Naive thymus-derived CD4-positive, alpha-beta T cell (primary cell): ENCODE results near the gene AMIGO3. TPM values are rescaled to one million over a fixed set of nuclear protein-coding genes. Genes with fewer than 3 reads are reported as not detected.
A peak's percentile ranks its signal among the peaks of the same experiment; 100 is the strongest.
"Not testable (repeated sequence)": the region's sequence is repeated elsewhere in the genome, so short reads cannot be mapped to it uniquely, and the experiment has no call there.

ENCODE experiments used
- ATAC-seq: fragments of 150-1000 bp; cut with Tn5 transposase; 2 replicates; pipeline ENCODE4 v1.10.0; 2021; ENCODE audit warnings: mild to moderate bottlenecking, moderate library complexity
- CTCF ChIA-PET: fragments of 350-600 bp; sonication (Branson Sonifier 250); formaldehyde crosslinking; loops from one replicate; lab custom pipeline; 2021; ENCODE audit warnings: antibody characterized with exemption; lab: Charles Lee
- POLR2A ChIA-PET: fragments of 350-600 bp; sonication (Branson Sonifier 250); formaldehyde crosslinking; loops from one replicate; lab custom pipeline; 2021; ENCODE audit warnings: antibody characterized with exemption, inconsistent platforms; lab: Charles Lee
- DNase-seq, 9 donors: peaks; one replicate each; pipeline versions ENCODE4 v3.0.0 to v3.0.0-alpha.2; 2020 to 2022; ENCODE audit warnings: mixed read lengths in 1 of 9
- H3K27ac ChIP-seq: one replicate; pipeline ENCODE4 v1.7.0; 2013; ENCODE audit warnings: mild to moderate bottlenecking, low read depth, low read length, moderate library complexity
- H3K27me3 ChIP-seq, 2 donors: one replicate each; pipeline ENCODE4 v1.7.0; 2013; ENCODE audit warnings: low read length in 2 of 2, mild to moderate bottlenecking in 2 of 2, moderate library complexity in 2 of 2; ENCODE audit not compliant: control insufficient read depth in 2 of 2, insufficient read depth in 2 of 2
- H3K36me3 ChIP-seq, 3 experiments: 1 replicate in 2 of 3; 2 replicates in 1 of 3; pipeline ENCODE4 v1.7.0; 2013; ENCODE audit warnings: low read length in 3 of 3, mild to moderate bottlenecking in 3 of 3, moderate library complexity in 1 of 3; ENCODE audit not compliant: insufficient read depth in 3 of 3, control insufficient read depth in 2 of 3
- H3K4me1 ChIP-seq, 2 donors: one replicate each; pipeline ENCODE4 v1.7.0; 2013; ENCODE audit warnings: low read length in 2 of 2, mild to moderate bottlenecking in 2 of 2, moderate library complexity in 1 of 2; ENCODE audit not compliant: control insufficient read depth in 2 of 2, insufficient read depth in 2 of 2
- H3K4me3 ChIP-seq: 2 replicates; pipeline ENCODE4 v1.7.0; 2013; ENCODE audit warnings: mild to moderate bottlenecking, low read length
- H3K9me3 ChIP-seq, 3 experiments: 1 replicate in 2 of 3; 2 replicates in 1 of 3; pipeline ENCODE4 v1.7.0; 2013; ENCODE audit warnings: low read length in 3 of 3; ENCODE audit not compliant: control insufficient read depth in 2 of 3
- H3K27ac Mint-ChIP-seq, 9 donors: one replicate each; pipeline ENCODE4 v1.8.0; 2020 to 2022; ENCODE audit warnings: mixed read lengths in 9 of 9, mild to moderate bottlenecking in 8 of 9, moderate library complexity in 5 of 9, inconsistent platforms in 2 of 9
- H3K27me3 Mint-ChIP-seq, 5 donors: one replicate each; pipeline ENCODE4 v1.8.0; 2021 to 2022; ENCODE audit warnings: mixed read lengths in 5 of 5, mild to moderate bottlenecking in 1 of 5
- H3K36me3 Mint-ChIP-seq, 5 donors: one replicate each; pipeline ENCODE4 v1.8.0; 2020 to 2022; ENCODE audit warnings: mixed read lengths in 5 of 5, mild to moderate bottlenecking in 3 of 5, inconsistent platforms in 1 of 5
- H3K4me1 Mint-ChIP-seq, 7 donors: one replicate each; pipeline ENCODE4 v1.8.0; 2020 to 2022; ENCODE audit warnings: mixed read lengths in 7 of 7, mild to moderate bottlenecking in 3 of 7, inconsistent platforms in 1 of 7
- H3K4me3 Mint-ChIP-seq, 10 donors: one replicate each; pipeline ENCODE4 v1.8.0; 2020 to 2022; ENCODE audit warnings: mild to moderate bottlenecking in 10 of 10, mixed read lengths in 10 of 10, moderate library complexity in 6 of 10, inconsistent platforms in 2 of 10
- H3K9me3 Mint-ChIP-seq, 11 donors: one replicate each; pipeline ENCODE4 v1.8.0; 2020 to 2022; ENCODE audit warnings: mixed read lengths in 11 of 11, mild to moderate bottlenecking in 4 of 11, inconsistent platforms in 1 of 11, moderate library complexity in 1 of 11
- intact Hi-C, 2 donors: fragments of 100-400 bp; cut with micrococcal nuclease; formaldehyde crosslinking; loops; one replicate each; pipeline ENCODE4 v1.15.1; 2023
- polyA plus RNA-seq, 2 donors: library from polyadenylated mRNA; unstranded; fragments of 300-500 nt; fragmentation: Illumina TruSeq; gene quantifications; one replicate each; pipeline ENCODE4 v1.2.3, GENCODE V29; 2021
- total RNA-seq, 6 experiments: library from RNA in 5 of 6; stranded (reverse) in 5 of 6; gene quantifications; 1 replicate in 5 of 6; 2 replicates in 1 of 6; pipeline ENCODE4 v1.2.3 and lab custom pipeline; 2021 to 2026

The AMIGO3 gene
- total and polyA plus RNA-seq, 7 experiments from 2014 or later, result 0.16 to 1.8 (median 0.41) TPM; not detected in 3

DNA sequence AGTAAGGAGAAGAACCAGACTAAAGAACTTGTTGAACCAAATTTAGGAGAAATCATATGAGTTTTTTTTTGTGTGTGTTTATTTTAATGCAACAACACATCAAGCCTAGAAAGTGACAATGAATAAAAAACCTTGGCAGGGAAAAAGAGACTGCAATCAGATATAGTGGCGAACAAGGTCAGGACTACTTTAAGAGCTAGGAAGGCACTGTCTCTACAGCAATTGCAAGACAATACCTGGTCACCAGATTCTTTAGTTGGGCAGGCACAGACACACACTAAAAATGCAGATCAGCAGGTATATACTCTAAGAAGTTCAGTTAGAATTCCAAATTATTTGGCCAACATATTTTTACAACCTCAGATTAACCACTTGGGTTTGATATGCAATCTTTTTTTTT, 35.1 kb upstream of the AMIGO3 start:
- Mint-ChIP-seq H3K4me3 (no peak overlapping the region), H3K27ac (peak overlapping the region in 3 of 9 donors; percentile 6 to 75 (median 10)), H3K27me3 (no peaks in the 10 kb centered on the region), H3K4me1 (peaks cover 12 to 61% (median 53%) of the 10 kb centered on the region in 7 donors), H3K36me3 (peaks cover 0 to 8% (median 4%) of the 10 kb centered on the region in 5 donors), H3K9me3 (no peaks in the 10 kb centered on the region)
- ATAC-seq (no peak), DNase-seq (no peak)
- ChIA-PET POLR2A (no interaction called here), CTCF (no interaction called here)
- Histone ChIP-seq H3K27ac (no peak overlapping the region), H3K4me3 (no peak overlapping the region), H3K27me3 (no peaks in the 10 kb centered on the region), H3K9me3 (no peaks in the 10 kb centered on the region), H3K4me1 (no peaks in the 10 kb centered on the region), H3K36me3 (no peaks in the 10 kb centered on the region)
- intact Hi-C loops, result no loop called here

DNA sequence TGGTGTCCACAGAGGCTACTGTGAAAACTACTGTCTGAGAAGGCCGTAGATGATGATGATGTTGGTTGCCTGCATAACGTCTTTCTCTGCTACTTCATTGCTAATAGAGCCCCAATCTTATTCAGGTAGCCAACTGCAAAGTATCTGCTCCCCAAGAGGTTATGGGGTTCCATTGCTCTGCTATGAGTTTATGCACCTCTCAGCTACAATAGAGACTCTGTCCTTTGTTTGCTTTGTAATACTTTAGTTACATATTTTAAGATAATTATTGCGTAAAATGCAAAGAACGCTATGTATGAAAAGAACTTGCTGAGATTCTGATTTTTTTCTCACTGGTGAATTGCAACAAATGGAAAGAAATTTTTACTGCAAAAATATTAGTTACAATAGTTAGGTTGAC, 32.0 kb upstream of the AMIGO3 start:
- Histone ChIP-seq H3K27me3 (no peaks in the 10 kb centered on the region), H3K36me3 (peaks cover 0 to 15% (median 2%) of the 10 kb centered on the region in 3 experiments), H3K27ac (no peak overlapping the region), H3K4me3 (no peak overlapping the region), H3K4me1 (no peaks in the 10 kb centered on the region), H3K9me3 (no peaks in the 10 kb centered on the region)
- Mint-ChIP-seq H3K36me3 (peaks cover 0 to 22% (median 5%) of the 10 kb centered on the region in 5 donors), H3K4me3 (no peak overlapping the region), H3K27me3 (no peaks in the 10 kb centered on the region), H3K9me3 (no peaks in the 10 kb centered on the region), H3K27ac (no peak overlapping the region), H3K4me1 (peaks cover 8 to 48% (median 36%) of the 10 kb centered on the region in 7 donors)
- ATAC-seq (no peak), DNase-seq (no peak)
- intact Hi-C loops, result no loop called here
- ChIA-PET POLR2A (no interaction called here), CTCF (no interaction called here)

DNA sequence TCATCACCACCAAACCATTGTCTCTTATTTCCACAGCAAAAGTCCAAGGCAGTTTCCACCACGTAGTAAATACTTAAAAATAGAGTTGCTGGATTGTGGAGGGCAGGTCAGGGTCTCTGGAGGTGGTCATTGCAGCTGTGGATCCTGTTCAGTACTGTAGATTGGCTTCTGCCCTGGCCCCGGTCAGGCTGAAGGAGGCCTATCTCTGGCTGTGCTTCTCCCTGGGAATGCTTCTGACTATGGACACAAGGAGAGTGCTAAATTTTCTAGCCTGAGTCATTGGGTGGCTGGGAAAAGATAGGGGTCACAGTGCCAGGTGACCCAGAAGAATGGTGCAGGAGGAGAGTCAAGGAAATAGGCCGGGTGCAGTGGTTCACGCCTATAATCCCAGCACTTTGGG, 30.6 kb upstream of the AMIGO3 start:
- peak overlapping the region in 2 of 9 donors; percentile 11 to 77 for H3K27ac Mint-ChIP-seq
- intact Hi-C loops, result no loop called here
- POLR2A ChIA-PET, result no interaction called here

DNA sequence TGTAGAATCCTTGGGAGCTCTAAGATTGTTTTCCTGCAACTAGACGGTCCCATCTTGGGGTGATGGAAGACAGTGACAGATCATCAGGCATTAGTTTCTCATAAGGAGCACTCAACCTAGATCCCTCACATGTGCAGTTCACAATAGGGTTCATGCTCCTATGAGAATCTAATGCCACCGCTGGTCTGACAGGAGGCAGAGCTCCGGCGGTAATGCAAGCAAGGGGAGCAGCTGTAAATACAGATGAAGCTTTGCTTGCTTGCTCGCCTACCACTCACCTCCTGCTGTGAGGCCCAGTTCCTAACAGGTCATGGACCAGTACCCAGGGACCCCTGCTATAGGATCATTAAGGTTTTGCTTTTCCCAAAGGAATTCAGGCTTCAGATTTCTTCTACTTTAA, 29.4 kb upstream of the AMIGO3 start:
- H3K4me3 Mint-ChIP-seq, H3K9me3 ChIP-seq, H3K4me1 ChIP-seq, H3K9me3 Mint-ChIP-seq, CTCF ChIA-PET, H3K27me3 ChIP-seq, H3K27me3 Mint-ChIP-seq, DNase-seq, H3K4me3 ChIP-seq, H3K27ac ChIP-seq, intact Hi-C loops, ATAC-seq: not testable (repeated sequence)
- H3K36me3 Mint-ChIP-seq, result peaks cover 0 to 30% (median 7%) of the 10 kb centered on the region in 5 donors
- H3K4me1 Mint-ChIP-seq, result peaks cover 2 to 38% (median 24%) of the 10 kb centered on the region in 7 donors
- H3K36me3 ChIP-seq, result peaks cover 3 to 23% (median 5%) of the 10 kb centered on the region in 3 experiments
- POLR2A ChIA-PET, result interaction anchor here (1.0 kb wide), 1 partner anchor 191 kb away, joined by 3 read pairs; the partner anchor contains the start of gene RBM6
- H3K27ac Mint-ChIP-seq, result peak overlapping the region in 1 of 9 donors; percentile 21

More for the DNA sequence above, 30.6 kb upstream of the AMIGO3 start:
- H3K27ac ChIP-seq, result no peak overlapping the region
- H3K36me3 ChIP-seq, result peaks cover 1 to 23% (median 3%) of the 10 kb centered on the region in 3 experiments
- H3K36me3 Mint-ChIP-seq, result peaks cover 0 to 24% (median 7%) of the 10 kb centered on the region in 5 donors
- H3K4me3 Mint-ChIP-seq, result no peak overlapping the region
- no peaks in the 10 kb centered on the region for H3K27me3 Mint-ChIP-seq
- H3K4me3 ChIP-seq, result no peak overlapping the region
- no peak for DNase-seq
- ATAC-seq, result no peak
- no peaks in the 10 kb centered on the region for H3K4me1 ChIP-seq
- H3K4me1 Mint-ChIP-seq, result peaks cover 5 to 38% (median 28%) of the 10 kb centered on the region in 7 donors
- no peaks in the 10 kb centered on the region for H3K27me3 ChIP-seq
- no peaks in the 10 kb centered on the region for H3K9me3 ChIP-seq
- no peaks in the 10 kb centered on the region for H3K9me3 Mint-ChIP-seq
- CTCF ChIA-PET, result no interaction called here

DNA sequence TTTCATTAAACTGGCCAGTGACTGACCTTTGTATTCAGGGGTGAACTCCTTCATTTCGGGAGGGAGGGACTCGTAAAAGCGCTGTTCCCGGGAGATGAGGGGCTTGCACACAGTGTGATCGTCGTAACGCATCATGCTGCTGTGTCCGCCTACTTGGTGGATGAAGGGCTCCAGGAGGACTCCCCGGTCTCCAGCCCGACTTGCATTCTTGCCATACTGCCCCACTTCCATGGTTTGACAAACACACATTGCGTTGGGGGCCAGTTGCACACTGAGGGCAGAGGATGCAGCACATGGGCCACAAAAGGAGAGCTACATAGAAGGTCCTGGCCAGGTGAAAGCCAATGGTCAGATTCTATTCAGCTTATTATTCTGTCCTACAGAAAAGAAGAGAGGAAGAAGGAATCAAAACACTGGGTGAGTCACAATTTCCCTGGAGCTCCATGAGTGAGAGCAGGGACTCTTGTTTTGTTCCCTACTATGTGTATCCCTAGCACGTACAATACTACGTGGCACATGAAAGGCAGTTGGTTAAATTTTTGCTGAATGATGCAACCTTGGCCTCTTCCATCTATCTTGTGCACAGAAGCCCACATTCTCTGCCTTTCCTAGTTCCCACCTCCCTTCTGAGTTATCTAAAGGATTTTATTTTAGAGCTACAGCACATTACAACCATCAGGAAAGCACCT, 28.5 kb upstream of the AMIGO3 start:
- no peak overlapping the region for H3K4me3 ChIP-seq
- ATAC-seq (no peak), DNase-seq (no peak)
- Mint-ChIP-seq H3K9me3 (no peaks in the 10 kb centered on the region), H3K36me3 (peaks cover 0 to 30% (median 5%) of the 10 kb centered on the region in 5 donors), H3K27me3 (no peaks in the 10 kb centered on the region), H3K4me1 (peaks cover 0 to 30% (median 21%) of the 10 kb centered on the region in 7 donors), H3K27ac (no peak overlapping the region), H3K4me3 (no peak overlapping the region)
- H3K36me3 ChIP-seq, result peaks cover 3 to 29% (median 5%) of the 10 kb centered on the region in 3 experiments
- ChIA-PET CTCF (no interaction called here), POLR2A (no interaction called here)
- intact Hi-C loops, result no loop called here
- no peak overlapping the region for H3K27ac ChIP-seq
- no peaks in the 10 kb centered on the region for H3K9me3 ChIP-seq
- no peaks in the 10 kb centered on the region for H3K27me3 ChIP-seq
- no peaks in the 10 kb centered on the region for H3K4me1 ChIP-seq

DNA sequence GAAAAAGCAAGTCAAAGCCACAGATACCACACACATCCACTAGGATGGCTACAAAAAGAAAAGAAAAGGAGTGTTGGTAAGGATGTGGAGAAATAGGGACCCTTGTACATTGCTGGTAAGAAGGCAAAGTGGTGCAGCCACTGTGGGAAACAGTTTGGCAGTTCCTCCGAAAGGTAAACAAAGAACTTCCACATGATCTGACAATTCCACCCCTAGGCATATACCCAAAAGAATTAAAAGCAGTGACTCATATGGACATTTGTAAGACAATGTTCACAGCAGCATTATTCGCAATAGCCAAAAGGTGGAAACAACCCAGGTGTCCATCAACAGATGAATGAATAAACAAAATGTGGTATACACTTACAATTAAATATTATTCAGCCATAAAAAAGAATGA, 26.5 kb upstream of the AMIGO3 start:
- Histone ChIP-seq H3K36me3 (peaks cover 3 to 31% (median 5%) of the 10 kb centered on the region in 3 experiments), H3K27me3 (no peaks in the 10 kb centered on the region), H3K27ac (no peak overlapping the region), H3K4me3 (no peak overlapping the region), H3K4me1 (no peaks in the 10 kb centered on the region), H3K9me3 (no peaks in the 10 kb centered on the region)
- intact Hi-C loops, result no loop called here
- H3K4me1 Mint-ChIP-seq, result peaks cover 0 to 28% (median 18%) of the 10 kb centered on the region in 7 donors
- no peak for DNase-seq
- no peak for ATAC-seq
- no peaks in the 10 kb centered on the region for H3K9me3 Mint-ChIP-seq
- no peak overlapping the region for H3K4me3 Mint-ChIP-seq
- peaks cover 0 to 30% (median 5%) of the 10 kb centered on the region in 5 donors for H3K36me3 Mint-ChIP-seq
- ChIA-PET POLR2A (no interaction called here), CTCF (no interaction called here)
- H3K27me3 Mint-ChIP-seq, result no peaks in the 10 kb centered on the region
- peak overlapping the region in 1 of 9 donors; percentile 73 for H3K27ac Mint-ChIP-seq

DNA sequence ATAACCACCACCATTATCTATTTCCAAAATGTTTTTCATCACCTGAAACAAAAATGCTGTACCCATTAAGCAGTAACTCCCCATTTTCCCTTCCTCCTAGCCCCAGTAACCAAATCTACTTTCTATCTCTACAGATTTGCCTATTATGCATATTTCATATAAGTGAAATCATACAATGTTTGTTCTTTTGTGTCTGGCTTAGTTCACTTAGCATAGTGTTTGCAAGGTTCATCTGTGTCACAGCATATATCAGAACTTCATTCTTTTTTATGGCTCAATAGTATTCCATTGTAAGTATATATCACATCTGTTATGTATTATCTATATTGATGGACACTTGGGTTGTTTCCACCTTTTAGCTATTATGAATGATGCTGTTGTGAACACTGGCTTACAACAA, 20.9 kb upstream of the AMIGO3 start:
- H3K9me3 ChIP-seq, result no peaks in the 10 kb centered on the region
- intact Hi-C loops, result no loop called here
- no peaks in the 10 kb centered on the region for H3K4me1 ChIP-seq
- POLR2A ChIA-PET, result no interaction called here
- H3K4me3 ChIP-seq, result no peak overlapping the region
- CTCF ChIA-PET, result no interaction called here
- H3K9me3 Mint-ChIP-seq, result no peaks in the 10 kb centered on the region
- no peak overlapping the region for H3K4me3 Mint-ChIP-seq
- DNase-seq (no peak), ATAC-seq (no peak)
- H3K27ac ChIP-seq, result no peak overlapping the region
- H3K36me3 Mint-ChIP-seq, result peaks cover 5 to 33% (median 16%) of the 10 kb centered on the region in 5 donors
- peaks cover 5 to 23% (median 16%) of the 10 kb centered on the region in 7 donors for H3K4me1 Mint-ChIP-seq
- no peaks in the 10 kb centered on the region for H3K27me3 Mint-ChIP-seq
- H3K27me3 ChIP-seq, result no peaks in the 10 kb centered on the region
- H3K27ac Mint-ChIP-seq, result peak overlapping the region in 2 of 9 donors; percentile 6 to 31
- H3K36me3 ChIP-seq, result peaks cover 5 to 29% (median 6%) of the 10 kb centered on the region in 3 experiments
